IMR-90 (cell line): ENCODE measurements around the gene ELOVL5. TPM values are rescaled to one million over a fixed set of nuclear protein-coding genes. Genes with fewer than 3 reads are reported as not detected.

ENCODE experiments used
- ATAC-seq: fragments of 200-7000 bp; cut with Tn5 transposase; 2 replicates; pipeline ENCODE4 v1.9.1; 2020; ENCODE audit warnings: low read depth, mild to moderate bottlenecking, moderate library complexity
- BruUV-seq: library from RNA; stranded (reverse); fragments of 400-500 nt; replicated peaks from 2 replicates; lab custom pipeline; 2021; lab: Mats Ljungman, UMichigan
- CTCF ChIA-PET: fragments of 300-600 bp; formaldehyde crosslinking; extraction: SDS; loops from one replicate; lab custom pipeline; 2021; ENCODE audit warnings: antibody characterized with exemption; lab: Yijun Ruan, JAX
- POLR2A ChIA-PET: fragments of 300-600 bp; sonication (Branson Sonifier 250); formaldehyde crosslinking; loops from one replicate; lab custom pipeline; 2022; ENCODE audit warnings: antibody characterized with exemption; ENCODE audit not compliant: unreplicated experiment; lab: Charles Lee
- DNase-seq: peaks from one replicate; pipeline ENCODE4 v3.0.0; 2013
- H2AFZ ChIP-seq: replicated peaks from 2 replicates; pipeline ENCODE3; 2013; ENCODE audit warnings: low read length, mild to moderate bottlenecking; ENCODE audit not compliant: poor library complexity
- H2AK5ac ChIP-seq: 2 replicates; pipeline ENCODE4 v1.6.1; 2013; ENCODE audit warnings: low read depth, low read length, inconsistent platforms
- H2AK9ac ChIP-seq: replicated peaks from 2 replicates; pipeline ENCODE3; 2013; ENCODE audit warnings: mild to moderate bottlenecking, low read depth, low read length, moderate library complexity; ENCODE audit not compliant: poor library complexity
- H2BK120ac ChIP-seq: 2 replicates; pipeline ENCODE4 v1.6.1; 2013; ENCODE audit warnings: low read depth, low read length, inconsistent platforms
- H2BK15ac ChIP-seq: 3 replicates; pipeline ENCODE4 v1.6.1; 2013; ENCODE audit warnings: low read depth, low read length, inconsistent platforms
- H2BK20ac ChIP-seq: 2 replicates; pipeline ENCODE4 v1.6.1; 2013; ENCODE audit warnings: low read depth, mild to moderate bottlenecking, inconsistent platforms, low read length, moderate library complexity
- H2BK5ac ChIP-seq: 2 replicates; pipeline ENCODE4 v1.6.1; 2013; ENCODE audit warnings: mild to moderate bottlenecking, low read depth, low read length, inconsistent platforms; ENCODE audit not compliant: poor library complexity, severe bottlenecking
- H3K14ac ChIP-seq: replicated peaks from 2 replicates; pipeline ENCODE4 v1.6.1; 2013; ENCODE audit warnings: low read depth, low read length, inconsistent platforms
- H3K18ac ChIP-seq: 2 replicates; pipeline ENCODE4 v1.6.1; 2013; ENCODE audit warnings: low read depth, low read length, control low read depth
- H3K23ac ChIP-seq: 2 replicates; pipeline ENCODE4 v1.6.1; 2013; ENCODE audit warnings: low read depth, low read length, inconsistent platforms
- H3K27ac ChIP-seq: 2 replicates; pipeline ENCODE4 v1.5.1; 2013; ENCODE audit warnings: mild to moderate bottlenecking, control low read depth, low read length; ENCODE audit not compliant: insufficient read depth
- H3K27me3 ChIP-seq: 2 replicates; pipeline ENCODE4 v1.6.1; 2013; ENCODE audit warnings: low read length; ENCODE audit not compliant: control insufficient read depth, insufficient read depth
- H3K36me3 ChIP-seq: 2 replicates; pipeline ENCODE4 v1.6.1; 2013; ENCODE audit warnings: low read length, mixed read lengths; ENCODE audit not compliant: control insufficient read depth, insufficient read depth
- H3K4ac ChIP-seq: 2 replicates; pipeline ENCODE4 v1.6.1; 2013; ENCODE audit warnings: low read depth, low read length, inconsistent platforms
- H3K4me1 ChIP-seq: 2 replicates; pipeline ENCODE4 v1.6.1; 2013; ENCODE audit warnings: low read length, mixed read lengths; ENCODE audit not compliant: control insufficient read depth, insufficient read depth
- H3K4me2 ChIP-seq: 2 replicates; pipeline ENCODE4 v1.6.1; 2013; ENCODE audit warnings: low read depth, mild to moderate bottlenecking, control low read depth, low read length, moderate library complexity
- H3K4me3 ChIP-seq: 2 replicates; pipeline ENCODE4 v1.5.1; 2013; ENCODE audit warnings: low read depth, mild to moderate bottlenecking, control low read depth, low read length, moderate library complexity; ENCODE audit not compliant: insufficient read depth
- H3K56ac ChIP-seq: 2 replicates; pipeline ENCODE4 v1.6.1; 2013; ENCODE audit warnings: low read length, inconsistent platforms; ENCODE audit not compliant: insufficient read depth; ENCODE audit errors: extremely low read depth
- H3K79me1 ChIP-seq, 2 experiments: 2 replicates each; pipeline ENCODE4 v1.6.1; 2013; ENCODE audit warnings: low read length in 2 of 2, inconsistent platforms in 1 of 2, low read depth in 1 of 2
- H3K9ac ChIP-seq: 2 replicates; pipeline ENCODE4 v1.6.1; 2013; ENCODE audit warnings: low read depth, low read length, control low read depth
- H3K9me1 ChIP-seq: 2 replicates; pipeline ENCODE4 v1.6.1; 2013; ENCODE audit warnings: low read length, inconsistent platforms; ENCODE audit not compliant: insufficient read depth
- H3K9me3 ChIP-seq: 2 replicates; pipeline ENCODE4 v1.6.1; 2013; ENCODE audit warnings: low read length; ENCODE audit not compliant: control insufficient read depth, insufficient read depth
- H4K20me1 ChIP-seq: 2 replicates; pipeline ENCODE4 v1.6.1; 2013; ENCODE audit warnings: low read length, inconsistent platforms; ENCODE audit not compliant: insufficient read depth
- H4K5ac ChIP-seq: 2 replicates; pipeline ENCODE4 v1.6.1; 2013; ENCODE audit warnings: mild to moderate bottlenecking, low read depth, low read length, control low read depth
- H4K8ac ChIP-seq, 2 experiments: 2 replicates each; pipeline ENCODE4 v1.6.1; 2013; ENCODE audit warnings: low read depth in 2 of 2, low read length in 2 of 2, control low read depth in 1 of 2, inconsistent platforms in 1 of 2
- H4K91ac ChIP-seq: 2 replicates; pipeline ENCODE4 v1.6.1; 2013; ENCODE audit warnings: low read depth, low read length, inconsistent platforms; ENCODE audit not compliant: insufficient read depth
- BHLHE40 ChIP-seq: fragments of 150-350 bp; IDR thresholded peaks from 2 replicates; pipeline ENCODE4 v1.6.1; 2016; ENCODE audit warnings: mild to moderate bottlenecking, low read depth, low read length
- CEBPB ChIP-seq: IDR thresholded peaks from 2 replicates; pipeline ENCODE4 v1.6.1; 2012; ENCODE audit warnings: low read depth, low read length, improper control_type of control experiment
- CHD1 ChIP-seq: IDR thresholded peaks from 2 replicates; pipeline ENCODE4 v1.6.1; 2012; ENCODE audit warnings: low read depth, low read length, improper control_type of control experiment
- CTCF ChIP-seq: conservative IDR thresholded peaks from 2 replicates; pipeline ENCODE4 v1.5.1; 2012; ENCODE audit warnings: mild to moderate bottlenecking, low read depth, low read length, improper control_type of control experiment
- ELK1 ChIP-seq: fragments of 150-350 bp; IDR thresholded peaks from 2 replicates; pipeline ENCODE4 v1.6.1; 2016; ENCODE audit warnings: low read depth, mild to moderate bottlenecking, low read length, moderate library complexity, borderline replicate concordance
- FOS ChIP-seq: fragments of 150-350 bp; IDR thresholded peaks from 2 replicates; pipeline ENCODE4 v1.6.1; 2016; ENCODE audit warnings: low read depth, low read length
- MAFK ChIP-seq: IDR thresholded peaks from 2 replicates; pipeline ENCODE4 v1.6.1; 2012; ENCODE audit warnings: low read depth, low read length, improper control_type of control experiment
- MAZ ChIP-seq: IDR thresholded peaks from 2 replicates; pipeline ENCODE4 v1.6.1; 2012; ENCODE audit warnings: low read depth, mild to moderate bottlenecking, low read length, improper control_type of control experiment, moderate library complexity, borderline replicate concordance
- MXI1 ChIP-seq: IDR thresholded peaks from 2 replicates; pipeline ENCODE4 v1.6.1; 2012; ENCODE audit warnings: low read depth, mild to moderate bottlenecking, low read length, moderate library complexity, borderline replicate concordance
- NFE2L2 ChIP-seq: fragments of 150-350 bp; IDR thresholded peaks from 2 replicates; pipeline ENCODE4 v1.6.1; 2016; ENCODE audit warnings: low read depth, mild to moderate bottlenecking, low read length
- POLR2A ChIP-seq: IDR thresholded peaks from 2 replicates; pipeline ENCODE4 v1.6.1; 2012; ENCODE audit warnings: mild to moderate bottlenecking, low read depth, low read length
- RAD21 ChIP-seq: IDR thresholded peaks from 2 replicates; pipeline ENCODE4 v1.6.1; 2012; ENCODE audit warnings: low read length, improper control_type of control experiment
- RCOR1 ChIP-seq: IDR thresholded peaks from 2 replicates; pipeline ENCODE4 v1.6.1; 2012; ENCODE audit warnings: mild to moderate bottlenecking, low read length, improper control_type of control experiment; ENCODE audit not compliant: insufficient replicate concordance
- RFX5 ChIP-seq: IDR thresholded peaks from 2 replicates; pipeline ENCODE4 v1.8.0; 2012; ENCODE audit warnings: low read depth, mild to moderate bottlenecking, low read length, moderate library complexity
- SMC3 ChIP-seq: fragments of 150-350 bp; IDR thresholded peaks from 2 replicates; pipeline ENCODE4 v1.6.1; 2016; ENCODE audit warnings: low read depth, mild to moderate bottlenecking, antibody characterized with exemption, low read length, moderate library complexity
- USF2 ChIP-seq: fragments of 150-350 bp; IDR thresholded peaks from 2 replicates; pipeline ENCODE4 v1.6.1; 2017; ENCODE audit warnings: mild to moderate bottlenecking, antibody characterized with exemption, low read length, low read depth
- WGBS, 2 experiments: methylation state at CpG; one replicate each; pipeline versions ENCODE4 v1.1.5 to v1.1.7; 2013; ENCODE audit warnings: missing lambda C conversion rate in 2 of 2; ENCODE audit not compliant: insufficient read length in 1 of 2; ENCODE audit errors: extremely low coverage in 2 of 2; 5-methylcytosine and 5-hydroxymethylcytosine counted together
- dilution Hi-C: fragments of 300-500 bp; cut with HindIII; formaldehyde crosslinking; loops from one replicate; pipeline ENCODE4 v1.14.3; 2018; ENCODE audit warnings: low sequenced_read_pairs; ENCODE audit not compliant: unreplicated experiment
- in situ Hi-C: fragments of 300-500 bp; cut with MboI; formaldehyde crosslinking; loops from 3 replicates; pipeline ENCODE4 v1.14.3; 2019; ENCODE audit warnings: low sequenced_read_pairs, inconsistent platforms, mixed read lengths
- intact Hi-C: fragments of 100-400 bp; cut with micrococcal nuclease; formaldehyde crosslinking; loops from 2 replicates; pipeline ENCODE4 v1.10.0; 2022
- polyA plus RNA-seq, 3 experiments: library from polyadenylated mRNA; depleted of rRNA; stranded (reverse); fragments of >200 nt; gene quantifications; 2 replicates each; pipeline ENCODE4 v1.2.3, GENCODE V29; 2012; ENCODE audit warnings: low replicate concordance in 1 of 3
- total RNA-seq: library from RNA; depleted of rRNA; stranded (reverse); fragments of >200 nt; gene quantifications from 2 replicates; pipeline ENCODE4 v1.2.3, GENCODE V29; 2012

ELOVL5 gene
- total and polyA plus RNA-seq, 2 of the 4 experiments (the other 2 are of a cell fraction) = 32.1 to 42.3 TPM

- Histone ChIP-seq H2AK5ac (no peak overlapping the region), H2BK15ac (no peak overlapping the region), H2BK20ac (no peak overlapping the region), H3K4ac (no peak overlapping the region), H3K4me3 (no peak overlapping the region), H3K14ac (no peak overlapping the region), H4K20me1 (no peaks in the 10 kb centered on the region), H3K27ac (no peak overlapping the region), H3K23ac (no peak overlapping the region), H3K79me1 (peaks cover 25 to 48% of the 10 kb centered on the region in 2 experiments), H4K8ac (no peak overlapping the region), H3K9ac (no peak overlapping the region), H3K9me3 (no peaks in the 10 kb centered on the region), H3K36me3 (peaks cover 8% of the 10 kb centered on the region), H4K91ac (no peak overlapping the region), H3K56ac (no peak overlapping the region), H3K9me1 (peaks cover 6% of the 10 kb centered on the region; the same call in 1 of the 2 replicates), H3K4me1 (peaks cover 2% of the 10 kb centered on the region; the same call in 1 of the 2 replicates), H3K18ac (no peak overlapping the region), H2BK5ac (no peak overlapping the region), H2BK120ac (no peak overlapping the region), H2AFZ (no peak overlapping the region), H4K5ac (no peak overlapping the region), H3K4me2 (no peak overlapping the region), H2AK9ac (no peak overlapping the region), H3K27me3 (no peaks in the 10 kb centered on the region)
- ATAC-seq (no peak), DNase-seq (no peak)
- intact Hi-C loops (loop anchor here (5.0 kb wide), 1 partner anchor 53 kb away; the partner anchor contains the start of gene ELOVL5), in situ Hi-C loops (no loop called here), dilution Hi-C loops (no loop called here)
- TF ChIP-seq MAZ (no peak), MXI1 (no peak), USF2 (no peak), RFX5 (no peak), FOS (no peak), NFE2L2 (no peak), CHD1 (no peak), RAD21 (no peak), POLR2A (no peak), CEBPB (no peak), MAFK (no peak), BHLHE40 (no peak), ELK1 (no peak), RCOR1 (no peak), CTCF (no peak), SMC3 (no peak)
- no CpG with 5 or more reads among the region's 1 CpG for WGBS, 2 experiments
- POLR2A ChIA-PET = no interaction called here
- BruUV-seq = no TSS peak
- CTCF ChIA-PET = interaction anchor here (0.7 kb wide), 1 partner anchor 44 kb away, joined by 3 read pairs; no protein-coding TSS in a partner anchor
Observed at GRCh38 chr6:53294611-53295010, 54.1 kb downstream of the ELOVL5 start.
